Superior temporal gyrus (tissue), 1 donor: ENCODE measurements around the gene SLC19A1.

Experiments used
- DNase-seq: peaks from one replicate; pipeline ENCODE4 v3.0.0-alpha.2; 2016; ENCODE audit errors: extremely low spot score

SLC19A1 gene

DNA sequence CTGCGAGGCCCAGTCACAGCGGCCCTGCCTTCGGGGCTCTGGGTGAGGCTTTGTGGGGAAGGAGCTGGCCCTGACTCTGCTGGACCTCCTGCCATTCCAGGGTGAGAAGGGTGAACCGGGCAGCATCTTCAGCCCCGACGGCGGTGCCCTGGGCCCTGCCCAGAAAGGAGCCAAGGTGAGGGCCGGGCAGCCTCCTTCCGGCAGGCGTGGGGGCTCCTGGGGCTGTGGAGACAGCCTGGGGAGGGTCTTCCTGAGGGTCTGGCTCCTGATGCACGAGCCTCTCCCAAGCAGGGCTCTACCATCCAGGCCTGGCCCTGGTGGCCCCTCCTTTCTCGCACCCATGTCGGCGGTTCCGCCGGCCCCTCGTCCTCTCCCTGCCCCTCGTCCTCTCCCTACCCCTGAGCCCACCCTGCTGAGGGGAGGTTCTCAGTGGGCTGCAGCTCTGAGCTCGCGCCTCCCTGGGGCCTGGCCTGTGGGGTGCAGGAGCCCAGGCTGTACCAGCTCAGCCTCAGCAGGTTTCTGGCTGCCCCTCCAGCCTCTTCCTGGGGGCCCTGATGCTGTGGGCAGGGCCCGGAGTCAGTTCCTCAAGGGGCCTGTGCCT, 48.7 kb downstream of the SLC19A1 start:
- DNase-seq, result no peak

DNA sequence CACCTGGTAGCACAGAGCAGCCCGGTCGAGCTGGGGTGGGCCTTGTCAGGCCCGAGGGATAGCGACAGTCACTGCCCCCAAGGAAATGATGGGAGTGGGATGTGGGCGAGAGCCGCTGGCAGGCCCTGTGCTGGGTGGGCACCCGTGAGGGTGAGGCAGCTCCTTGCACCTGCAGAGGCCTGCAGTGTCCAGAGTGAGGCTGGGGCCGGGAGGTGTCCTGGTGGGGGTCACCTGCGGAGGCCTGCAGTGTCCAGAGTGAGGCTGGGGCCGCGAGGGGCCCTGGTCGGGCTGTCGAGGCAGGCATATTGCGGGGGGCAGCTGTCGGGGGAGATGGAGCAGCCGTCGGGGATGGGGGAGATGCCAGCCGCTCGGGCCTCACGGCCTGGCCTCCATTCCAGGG, 49.5 kb downstream of the SLC19A1 start:
- DNase-seq, result no peak

DNA sequence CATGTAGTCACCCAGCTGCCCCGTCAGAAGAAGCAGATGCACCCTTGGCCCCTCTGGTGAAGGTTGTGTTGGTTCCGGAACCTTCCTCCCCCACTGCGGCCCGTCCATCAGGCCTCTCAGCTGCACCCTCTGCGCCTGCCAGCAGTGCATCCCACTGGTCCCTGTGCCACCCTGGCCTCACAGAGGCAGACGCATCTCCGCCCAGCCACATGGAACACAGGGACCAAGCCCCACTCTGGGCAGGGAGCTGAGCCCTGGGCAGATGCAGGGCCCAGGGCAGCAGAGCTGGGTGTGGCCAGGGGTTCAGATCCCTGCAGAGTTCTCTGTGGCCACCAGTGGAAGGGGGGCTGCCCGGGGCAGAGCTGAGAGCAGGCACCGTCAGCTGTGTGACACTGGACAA, 50.6 kb downstream of the SLC19A1 start:
- no peak for DNase-seq

DNA sequence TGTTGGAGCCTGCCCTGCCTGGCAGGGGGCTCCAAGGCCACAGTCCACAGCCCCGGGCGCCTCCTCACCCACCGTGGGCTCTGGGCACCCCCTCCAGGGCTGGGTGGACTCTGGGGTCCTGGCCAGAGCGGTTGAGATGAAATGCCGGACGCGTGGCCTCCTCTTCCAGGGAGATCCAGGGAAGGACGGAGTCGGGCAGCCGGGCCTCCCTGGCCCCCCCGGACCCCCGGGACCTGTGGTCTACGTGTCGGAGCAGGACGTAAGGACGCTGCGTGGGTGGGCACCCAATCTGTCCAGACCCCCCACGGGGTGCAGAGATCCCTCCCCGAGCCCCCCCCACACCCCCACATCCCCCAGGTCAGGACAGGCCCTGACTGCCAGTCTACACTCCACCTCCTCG, 51.2 kb downstream of the SLC19A1 start:
- DNase-seq, result no peak

DNA sequence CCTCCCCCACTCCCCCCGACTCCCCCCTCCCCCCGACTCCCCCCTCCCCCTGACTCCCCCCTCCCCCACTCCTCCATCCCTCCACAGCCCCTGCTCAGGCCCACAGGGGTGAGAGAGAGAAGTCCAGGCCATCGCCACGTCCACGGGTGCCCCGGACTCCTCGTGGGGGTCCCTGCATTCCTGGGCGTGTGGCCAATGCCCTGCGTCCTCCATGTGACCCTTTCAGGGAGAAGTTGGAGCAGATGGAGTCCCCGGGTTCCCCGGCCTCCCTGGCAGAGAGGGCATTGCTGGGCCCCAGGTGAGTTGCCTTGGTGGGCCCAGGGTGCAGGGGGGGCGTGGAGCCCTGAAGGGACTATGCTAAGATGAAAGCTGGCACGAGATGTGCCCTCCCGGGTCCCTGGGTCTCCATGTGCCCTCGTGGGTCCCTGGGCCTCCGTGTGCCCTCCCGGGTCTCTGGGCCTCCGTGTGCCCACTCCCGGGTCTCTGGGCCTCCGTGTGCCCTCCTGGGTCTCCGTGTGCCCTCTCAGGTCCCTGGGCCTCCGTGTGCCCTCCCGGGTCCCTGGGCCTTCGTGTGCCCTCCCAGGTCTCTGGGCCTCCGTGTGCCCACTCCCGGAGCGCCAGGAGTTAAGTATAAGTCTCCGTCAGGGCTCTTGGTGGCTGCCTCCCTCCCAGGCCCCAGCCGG, 52.0 kb downstream of the SLC19A1 start:
- DNase-seq, result no peak

DNA sequence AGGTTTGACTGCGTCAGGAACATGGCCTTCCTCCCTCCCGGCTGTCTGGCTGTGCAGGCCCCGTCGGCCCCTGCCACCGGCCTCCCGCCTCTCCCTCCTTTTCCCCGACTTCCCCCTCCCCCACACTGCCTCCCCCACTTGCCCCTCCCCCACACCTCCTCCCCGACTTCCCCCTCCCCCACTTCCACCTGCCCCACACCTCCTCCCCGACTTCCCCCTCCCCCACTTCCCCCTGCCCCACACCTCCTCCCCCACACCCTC, 52.6 kb downstream of the SLC19A1 start:
- DNase-seq, result no peak

DNA sequence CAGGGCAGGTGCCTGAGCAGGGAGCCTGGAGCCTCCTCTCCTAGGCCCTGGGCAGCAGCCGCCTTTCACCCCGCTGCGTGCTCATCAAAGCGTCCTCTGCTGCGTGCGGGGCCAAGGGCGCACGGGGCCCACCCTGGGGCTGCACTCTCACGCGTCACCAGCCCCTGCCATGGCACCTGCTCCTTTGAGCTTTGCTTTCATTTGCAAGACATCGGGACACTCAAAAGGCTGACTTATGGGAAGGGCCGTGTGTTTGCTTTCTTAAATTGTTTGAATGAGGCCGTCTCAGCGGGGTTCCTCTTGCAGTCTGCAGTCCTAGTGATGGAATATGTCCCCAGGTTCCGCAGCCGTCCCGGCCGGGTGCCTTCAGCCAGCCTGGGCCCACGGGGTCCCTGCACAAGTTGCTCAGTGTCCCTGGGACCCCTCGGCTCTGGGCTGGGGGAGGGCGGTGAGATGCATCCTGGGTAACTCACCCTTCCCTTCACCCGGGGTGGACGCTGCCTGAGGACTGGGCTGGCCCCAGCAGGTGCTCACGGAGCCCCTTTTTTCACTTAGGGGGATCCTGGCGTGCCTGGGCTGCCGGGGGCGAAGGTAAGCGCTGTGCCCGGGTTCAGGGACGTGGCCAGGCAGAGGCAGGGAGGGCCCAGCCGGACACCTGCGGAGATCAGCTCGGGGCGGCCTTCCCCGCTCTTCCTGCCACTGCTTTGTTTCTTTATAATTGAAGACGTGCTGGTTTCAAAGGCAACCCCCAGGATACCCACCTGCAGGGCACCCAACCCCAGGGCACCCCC, 53.1 kb downstream of the SLC19A1 start:
- DNase-seq, result no peak

DNA sequence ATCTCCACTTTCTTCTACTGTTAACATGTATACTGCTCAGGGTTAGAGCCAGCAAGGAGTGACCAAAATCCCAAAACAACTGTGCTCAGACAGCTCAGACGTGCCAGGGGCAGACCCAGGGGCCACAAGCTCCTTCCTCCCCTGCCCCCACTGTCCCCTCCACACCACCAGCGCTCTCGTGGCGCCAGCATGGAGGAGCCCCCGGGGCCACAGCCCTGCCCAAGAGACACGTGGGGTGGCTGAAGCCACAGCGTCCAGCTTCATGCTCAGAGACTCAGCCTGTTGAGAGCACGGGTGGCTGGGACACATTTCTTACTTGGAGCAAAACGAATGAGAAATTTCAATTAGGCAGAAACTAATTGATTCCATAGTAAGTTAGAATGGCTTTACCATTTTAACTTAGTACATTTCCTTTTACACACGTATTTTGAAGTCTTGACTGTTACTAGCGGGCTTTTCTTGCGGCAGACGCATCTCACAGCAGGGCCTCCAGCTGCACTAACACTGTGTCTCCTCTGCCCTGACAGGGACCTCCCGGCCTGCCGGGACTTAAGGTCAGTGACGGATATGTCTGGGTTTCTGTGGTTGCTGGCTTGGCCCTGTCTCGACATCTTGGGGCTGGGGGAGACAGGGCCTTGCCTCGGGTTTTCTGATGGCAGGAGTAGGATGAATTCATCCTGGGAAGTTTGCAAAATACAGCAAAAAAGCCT, 54.2 kb downstream of the SLC19A1 start:
- DNase-seq, result no peak

DNA sequence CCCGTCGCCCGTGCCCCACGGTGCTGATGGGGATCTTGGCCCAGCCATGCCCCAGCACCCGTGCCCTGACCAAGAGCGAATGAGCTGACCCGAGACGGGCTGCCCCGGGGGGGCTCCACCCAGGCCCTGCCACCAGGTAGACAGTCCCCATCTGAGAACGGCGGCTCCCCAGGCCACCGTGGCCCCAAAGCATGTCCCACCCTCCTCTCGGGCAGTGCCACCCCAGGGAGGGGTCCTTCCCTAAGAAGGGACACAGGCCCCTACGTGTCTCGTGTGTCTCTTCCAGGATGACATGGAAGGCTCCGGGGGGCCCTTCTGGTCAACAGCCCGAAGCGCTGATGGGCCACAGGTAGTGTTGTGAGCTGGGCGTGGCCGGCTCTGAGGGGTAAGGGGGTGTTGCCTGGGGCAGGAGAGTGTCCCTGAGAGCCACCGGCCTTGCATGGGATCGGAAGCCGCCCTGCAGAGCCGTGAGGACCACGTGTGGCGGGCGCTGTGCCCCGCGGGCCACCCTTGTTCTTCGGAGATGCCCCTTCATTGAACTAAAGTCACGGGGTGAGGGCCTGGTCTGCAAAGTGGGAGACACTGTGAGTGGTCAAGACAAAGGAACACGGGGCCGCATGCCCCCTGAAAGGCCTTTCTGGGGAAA, 55.0 kb downstream of the SLC19A1 start:
- no peak for DNase-seq

DNA sequence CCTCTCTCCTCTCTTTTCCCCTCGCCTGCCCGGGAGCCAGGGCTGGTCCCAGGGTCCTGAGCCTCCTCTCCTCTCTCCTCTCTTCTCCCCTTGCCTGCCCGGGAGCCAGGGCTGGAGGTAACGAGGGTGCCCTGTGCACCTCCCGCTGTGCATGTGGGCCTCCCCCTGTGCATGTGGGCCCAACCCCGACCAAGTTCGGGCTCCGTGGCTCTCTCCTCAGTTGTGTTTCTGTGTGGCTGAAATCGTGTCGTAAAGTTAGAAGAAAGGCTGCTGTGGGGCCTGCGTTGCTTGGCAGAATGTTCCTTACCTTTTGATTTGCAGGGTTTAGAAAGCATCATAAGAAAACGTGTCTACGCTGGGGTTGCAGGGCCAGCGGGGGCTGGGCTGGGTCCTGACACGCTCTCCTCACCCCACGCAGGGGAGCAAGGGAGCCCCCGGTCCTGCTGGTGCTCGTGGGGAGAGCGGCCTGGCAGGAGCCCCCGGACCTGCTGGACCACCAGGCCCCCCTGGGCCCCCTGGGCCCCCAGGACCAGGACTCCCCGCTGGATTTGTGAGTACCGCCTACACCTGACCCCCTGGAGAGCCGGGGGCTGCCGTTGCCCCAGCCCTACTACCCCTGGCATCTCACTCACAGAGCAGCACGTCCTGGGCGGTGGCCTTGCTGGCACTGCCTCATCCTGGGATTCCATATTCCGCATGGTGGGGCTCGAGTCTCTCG, 55.6 kb downstream of the SLC19A1 start:
- no peak for DNase-seq

DNA sequence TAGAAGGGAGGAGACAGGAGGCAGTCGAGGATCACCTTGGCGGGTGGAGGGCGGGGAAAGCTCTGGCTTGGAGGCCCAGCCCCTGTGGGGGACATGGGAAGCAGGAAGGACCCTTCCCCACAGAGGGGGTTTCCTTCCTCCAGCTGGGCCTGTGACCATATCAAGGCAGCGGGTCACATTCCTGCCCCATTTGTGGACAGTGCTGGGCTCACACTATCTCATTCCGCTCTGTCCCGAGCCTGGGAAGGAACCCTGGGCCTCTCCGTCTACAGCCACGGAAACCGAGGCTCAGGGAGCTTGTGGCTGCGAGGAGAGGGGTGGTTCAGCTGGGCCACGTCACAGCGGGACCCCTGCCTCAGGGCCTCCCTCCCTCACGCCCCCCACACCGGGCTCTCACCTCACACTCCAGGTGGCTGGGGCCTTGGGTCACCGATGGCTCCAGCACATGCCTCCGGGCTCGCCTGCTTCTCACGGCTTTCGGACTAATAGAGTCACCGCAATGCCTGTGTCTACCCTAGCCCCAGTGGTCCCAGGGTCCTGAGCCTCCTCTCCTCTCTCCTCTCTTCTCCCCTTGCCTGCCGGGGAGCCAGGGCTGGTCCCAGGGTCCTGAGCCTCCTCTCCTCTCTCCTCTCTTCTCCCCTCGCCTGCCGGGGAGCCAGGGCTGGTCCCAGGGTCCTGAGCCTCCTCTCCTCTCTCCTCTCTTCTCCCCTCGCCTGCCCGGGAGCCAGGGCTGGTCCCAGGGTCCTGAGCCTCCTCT, 56.4 kb downstream of the SLC19A1 start:
- DNase-seq, result no peak

DNA sequence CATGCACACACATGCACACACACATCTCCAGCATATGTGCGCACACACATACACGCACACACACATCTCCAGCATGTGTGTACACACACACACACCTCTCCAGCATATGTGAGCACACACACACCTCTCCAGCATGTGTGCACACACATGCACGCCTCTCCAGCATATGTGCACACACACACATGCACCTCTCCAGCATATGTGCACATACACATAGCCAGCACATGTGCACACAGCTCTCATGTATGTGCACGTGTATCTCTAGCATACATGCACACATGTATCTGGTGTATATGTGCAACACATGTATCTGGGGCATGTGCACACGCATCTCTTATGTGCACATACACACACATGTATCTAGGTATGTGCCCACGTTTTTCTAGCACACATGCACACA, 57.9 kb downstream of the SLC19A1 start:
- no peak for DNase-seq

DNA sequence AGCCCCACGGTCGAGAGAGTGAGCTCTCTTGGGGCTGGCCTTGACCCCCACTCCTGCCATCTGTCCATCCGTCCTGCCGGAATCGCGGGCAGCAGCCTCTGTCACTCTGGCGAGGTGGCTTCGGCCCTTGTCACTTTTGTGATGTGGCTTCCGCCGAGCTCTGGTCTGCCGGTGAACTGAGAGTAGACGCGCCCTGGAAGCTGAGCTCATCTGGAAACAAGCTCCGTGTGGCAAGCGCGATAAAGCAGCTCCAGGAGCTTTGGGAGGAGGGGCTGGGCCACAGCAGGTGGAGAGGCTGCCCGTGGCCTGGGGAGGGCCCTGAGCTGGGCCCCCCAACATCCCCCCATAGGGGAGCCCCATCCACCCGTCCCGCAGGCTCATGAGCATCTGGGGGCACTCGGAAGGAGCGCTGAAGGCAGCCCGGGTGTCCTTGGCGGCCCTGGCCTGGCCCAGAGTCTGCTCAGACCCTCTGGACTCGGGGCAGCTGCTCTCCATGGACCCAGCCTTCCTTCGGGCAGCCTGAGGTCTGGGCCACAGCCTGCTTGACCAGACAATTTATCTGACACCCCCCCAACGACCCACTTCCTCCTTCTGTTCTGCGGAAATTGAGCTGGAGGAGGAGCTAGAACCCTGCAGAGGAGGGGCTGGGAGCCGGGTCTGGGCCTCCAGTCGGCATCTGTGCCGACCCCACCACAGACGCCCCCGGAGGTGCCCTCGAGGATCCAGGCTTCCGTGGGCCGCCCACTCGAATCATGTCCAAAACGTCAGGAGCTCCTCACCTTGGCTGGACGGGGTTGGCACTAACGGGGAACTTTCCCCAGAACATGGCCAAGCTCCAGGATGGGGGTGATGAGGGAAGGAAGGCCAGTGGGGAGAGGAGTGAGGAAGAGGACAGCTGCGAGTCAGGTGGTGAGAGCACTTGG, 59.1 kb downstream of the SLC19A1 start:
- no peak for DNase-seq

DNA sequence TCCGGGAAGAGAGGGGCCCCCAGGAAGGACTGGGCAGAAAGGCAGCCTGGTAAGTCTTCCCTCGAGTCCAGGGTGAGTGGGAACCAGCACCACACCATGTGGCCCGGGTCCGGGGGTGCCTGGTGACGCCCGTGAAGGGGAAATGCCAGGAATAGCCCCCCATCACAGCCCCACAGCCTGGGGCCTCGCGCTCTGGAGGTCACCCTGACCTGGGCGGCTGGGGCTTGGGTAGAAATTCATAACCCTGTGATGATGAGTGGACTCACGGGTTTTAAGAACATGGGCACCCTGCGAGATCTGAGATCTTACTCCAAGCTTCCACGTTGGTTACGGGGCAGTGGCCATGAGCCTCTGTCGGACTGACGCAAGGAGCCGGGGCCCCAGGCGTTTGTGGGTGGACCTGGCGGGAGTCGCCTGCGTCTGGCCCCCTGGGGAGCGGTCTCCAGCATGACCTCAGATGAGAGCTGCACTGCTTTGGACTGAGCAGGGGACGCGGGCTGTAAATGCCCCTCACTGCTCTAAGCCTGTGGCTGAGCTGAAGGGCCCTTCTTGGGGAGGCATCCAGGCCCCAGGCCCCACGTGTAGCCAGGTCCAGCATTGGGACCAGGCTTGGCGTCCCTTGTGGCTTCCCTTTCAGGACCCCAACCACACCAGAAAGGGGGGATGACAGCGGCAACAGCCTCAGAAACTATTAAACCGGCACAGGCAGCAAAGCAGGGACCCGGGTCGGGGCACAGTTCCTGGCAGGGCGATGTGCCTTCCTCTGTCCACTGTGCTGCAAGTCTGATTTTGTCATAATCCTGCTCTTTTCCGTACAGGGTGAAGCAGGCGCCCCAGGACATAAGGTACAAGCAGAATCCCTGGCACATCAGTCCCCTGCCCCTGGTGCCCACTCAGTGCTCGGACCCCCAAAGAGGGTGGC, 60.0 kb downstream of the SLC19A1 start:
- DNase-seq, result no peak

DNA sequence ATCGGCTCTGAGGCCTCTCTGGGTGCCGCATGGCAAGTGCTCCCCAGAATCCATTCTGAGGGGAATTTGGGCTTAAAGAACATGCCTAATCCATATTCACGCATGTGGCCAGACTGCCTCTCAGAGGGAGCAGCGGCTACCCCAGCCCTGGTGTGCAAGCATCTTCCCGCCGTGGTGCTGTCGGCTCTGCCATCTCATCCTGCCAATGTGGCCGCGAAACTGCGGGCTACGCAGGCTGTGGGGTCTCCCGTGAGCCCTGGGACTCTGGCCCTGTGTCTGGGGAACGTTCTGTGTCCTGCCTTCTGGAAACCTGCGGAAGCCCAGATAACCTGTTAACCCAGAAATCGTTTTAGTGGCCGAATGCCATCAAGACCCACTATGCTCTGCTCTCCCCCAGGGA, 60.7 kb downstream of the SLC19A1 start:
- DNase-seq, result no peak

DNA sequence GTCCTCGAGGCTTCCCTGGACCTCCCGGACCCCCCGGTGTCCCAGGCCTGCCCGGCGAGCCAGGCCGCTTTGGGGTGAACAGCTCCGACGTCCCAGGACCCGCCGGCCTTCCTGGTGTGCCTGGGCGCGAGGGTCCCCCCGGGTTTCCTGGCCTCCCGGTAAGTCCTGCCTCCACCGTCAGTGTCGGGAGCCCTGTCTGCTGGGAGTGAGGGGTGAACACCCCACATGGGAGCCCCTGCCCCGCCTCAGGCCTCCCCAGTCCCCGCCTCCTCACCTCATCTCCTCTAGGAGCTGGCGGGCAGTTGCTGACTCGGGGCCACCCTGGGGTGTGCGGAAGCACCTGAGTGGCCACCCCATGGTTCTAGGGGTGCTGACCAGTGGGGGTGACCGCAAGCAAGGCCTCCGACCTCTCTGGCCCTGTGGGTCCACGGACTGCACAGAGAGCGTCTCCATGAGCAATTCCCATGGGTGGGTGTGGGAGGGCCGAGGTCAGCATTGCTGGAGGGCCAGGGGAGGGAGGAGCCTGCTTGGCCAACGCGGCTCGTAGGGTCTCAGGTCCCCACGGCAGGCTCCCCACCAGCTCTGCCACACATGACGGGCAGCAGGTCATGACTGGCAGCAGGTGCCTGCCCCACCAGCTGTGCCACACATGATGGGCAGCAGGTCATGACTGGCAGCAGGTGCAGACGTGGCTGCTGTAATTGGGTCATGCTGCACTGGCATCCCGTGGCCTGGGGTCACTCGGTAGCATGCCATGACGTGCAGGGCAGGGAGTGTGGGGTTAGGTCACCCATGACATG, 61.3 kb downstream of the SLC19A1 start:
- DNase-seq, result no peak
